ENCODE data around the gene HNF4A.

Gene HNF4A

DNA sequence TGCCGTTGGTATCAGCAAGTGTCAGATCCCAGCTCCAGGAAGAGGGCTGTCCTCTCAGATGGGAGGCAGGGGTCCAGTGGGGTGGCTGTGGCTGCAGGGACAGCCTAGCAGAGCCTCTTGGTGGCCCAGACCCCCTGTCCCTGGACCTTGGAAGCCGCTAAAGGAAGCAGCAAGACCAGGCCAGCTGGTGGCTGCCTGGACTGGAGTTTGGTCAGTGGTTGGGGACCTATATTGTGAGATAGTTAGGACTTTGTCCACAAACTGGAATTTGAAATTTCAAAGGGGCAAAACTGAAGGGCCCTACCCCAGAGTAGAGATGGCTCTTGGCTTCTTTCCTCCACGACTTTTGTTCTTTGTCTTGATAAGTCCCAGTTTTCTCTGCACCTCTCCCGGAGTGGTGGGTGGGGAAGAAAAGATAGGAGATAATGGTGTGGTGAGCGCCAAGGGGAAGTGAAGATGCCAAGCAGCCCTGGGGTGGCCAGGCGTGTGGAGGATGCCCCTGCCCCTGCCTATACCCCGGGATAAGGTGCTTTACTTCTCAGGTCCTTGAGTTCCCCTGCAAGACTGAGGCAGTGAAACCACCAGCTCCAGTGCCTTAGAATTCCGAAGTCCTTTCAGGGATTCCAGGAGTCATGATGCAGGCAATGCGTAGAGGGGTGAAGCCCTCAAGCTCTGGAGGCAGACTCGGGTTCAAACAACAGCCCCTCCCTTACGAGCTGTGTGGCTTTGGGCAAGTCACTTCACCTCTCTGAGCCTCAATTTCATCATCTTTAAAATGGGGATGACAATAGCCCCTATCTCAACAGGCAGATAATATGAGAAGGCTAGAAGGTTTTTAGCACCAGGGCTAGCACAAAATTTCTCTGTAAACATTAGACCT lies 40.2 kb downstream of the HNF4A start:
- Histone ChIP-seq H3K27me3 (ENCODE audit: control insufficient read depth, insufficient read depth, low read length) (no peaks in the 10 kb centered on the region), H3K4me1 (no peaks in the 10 kb centered on the region), H3K9ac (no peak overlapping the region), H3K9me3 (ENCODE audit: control insufficient read depth, low read length) (no peaks in the 10 kb centered on the region), H2AFZ (no peak overlapping the region), H3K79me2 (no peaks in the 10 kb centered on the region), H3K4me3 (ENCODE audit: low read depth, low read length) (no peak overlapping the region), H3K27ac (no peak overlapping the region), H3K4me2 (ENCODE audit: low read length) (no peak overlapping the region), H3K36me3 (ENCODE audit: control insufficient read depth, insufficient read depth, low read length) (no peaks in the 10 kb centered on the region)
- TF ChIP-seq, protein P1, sequence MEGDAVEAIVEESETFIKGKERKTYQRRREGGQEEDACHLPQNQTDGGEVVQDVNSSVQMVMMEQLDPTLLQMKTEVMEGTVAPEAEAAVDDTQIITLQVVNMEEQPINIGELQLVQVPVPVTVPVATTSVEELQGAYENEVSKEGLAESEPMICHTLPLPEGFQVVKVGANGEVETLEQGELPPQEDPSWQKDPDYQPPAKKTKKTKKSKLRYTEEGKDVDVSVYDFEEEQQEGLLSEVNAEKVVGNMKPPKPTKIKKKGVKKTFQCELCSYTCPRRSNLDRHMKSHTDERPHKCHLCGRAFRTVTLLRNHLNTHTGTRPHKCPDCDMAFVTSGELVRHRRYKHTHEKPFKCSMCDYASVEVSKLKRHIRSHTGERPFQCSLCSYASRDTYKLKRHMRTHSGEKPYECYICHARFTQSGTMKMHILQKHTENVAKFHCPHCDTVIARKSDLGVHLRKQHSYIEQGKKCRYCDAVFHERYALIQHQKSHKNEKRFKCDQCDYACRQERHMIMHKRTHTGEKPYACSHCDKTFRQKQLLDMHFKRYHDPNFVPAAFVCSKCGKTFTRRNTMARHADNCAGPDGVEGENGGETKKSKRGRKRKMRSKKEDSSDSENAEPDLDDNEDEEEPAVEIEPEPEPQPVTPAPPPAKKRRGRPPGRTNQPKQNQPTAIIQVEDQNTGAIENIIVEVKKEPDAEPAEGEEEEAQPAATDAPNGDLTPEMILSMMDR (IDR thresholded peaks at IDR 0.05): no peak

DNA sequence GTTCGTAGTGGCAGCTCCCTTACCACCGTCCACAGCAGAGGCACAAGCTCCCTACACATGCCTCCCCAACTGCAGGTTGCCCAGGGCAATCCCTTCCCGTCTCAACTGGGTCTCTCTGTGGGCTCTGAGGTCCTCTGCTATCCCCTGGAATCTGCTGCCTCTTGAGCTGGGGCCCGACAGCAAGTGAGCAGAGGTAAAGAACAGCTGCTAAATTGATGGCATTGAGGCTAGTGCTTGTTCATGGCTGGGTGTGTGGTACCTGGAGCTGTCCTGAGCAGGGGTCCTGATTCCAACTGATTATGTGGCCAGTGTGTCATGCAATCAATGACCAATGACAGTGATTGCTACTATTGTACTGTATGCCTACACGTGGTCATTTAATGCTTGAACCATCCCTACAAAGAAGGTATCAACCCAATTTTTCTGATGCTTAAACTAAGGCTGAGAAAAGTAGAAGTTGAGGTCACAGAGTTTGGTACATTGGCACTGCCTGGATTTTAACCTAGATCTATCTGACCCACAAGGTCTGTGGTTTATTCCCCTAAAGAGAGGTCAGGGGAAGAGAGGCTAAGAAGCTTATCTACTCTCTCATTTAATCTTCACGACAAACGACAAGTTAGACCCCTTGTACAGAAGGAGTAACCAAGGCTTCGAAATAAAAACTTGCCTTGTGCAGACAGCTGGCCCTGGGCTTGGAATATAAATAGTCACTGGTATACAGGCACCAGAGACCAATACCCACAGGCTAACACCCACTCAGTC lies 41.1 kb downstream of the HNF4A start:
- no peak overlapping the region for H3K4me3 ChIP-seq (ENCODE audit: low read depth, low read length)
- H3K79me2 ChIP-seq: no peaks in the 10 kb centered on the region
- no peaks in the 10 kb centered on the region for H3K27me3 ChIP-seq (ENCODE audit: control insufficient read depth, insufficient read depth, low read length)
- no peaks in the 10 kb centered on the region for H3K9me3 ChIP-seq (ENCODE audit: control insufficient read depth, low read length)
- H3K36me3 ChIP-seq (ENCODE audit: control insufficient read depth, insufficient read depth, low read length): no peaks in the 10 kb centered on the region
- H3K9ac ChIP-seq: no peak overlapping the region
- no peak overlapping the region for H3K27ac ChIP-seq
- H3K4me2 ChIP-seq (ENCODE audit: low read length): no peak overlapping the region
- H3K4me1 ChIP-seq: no peaks in the 10 kb centered on the region
- TF ChIP-seq, protein P1 (IDR thresholded peaks at IDR 0.05): no peak
- no peak overlapping the region for H2AFZ ChIP-seq

DNA sequence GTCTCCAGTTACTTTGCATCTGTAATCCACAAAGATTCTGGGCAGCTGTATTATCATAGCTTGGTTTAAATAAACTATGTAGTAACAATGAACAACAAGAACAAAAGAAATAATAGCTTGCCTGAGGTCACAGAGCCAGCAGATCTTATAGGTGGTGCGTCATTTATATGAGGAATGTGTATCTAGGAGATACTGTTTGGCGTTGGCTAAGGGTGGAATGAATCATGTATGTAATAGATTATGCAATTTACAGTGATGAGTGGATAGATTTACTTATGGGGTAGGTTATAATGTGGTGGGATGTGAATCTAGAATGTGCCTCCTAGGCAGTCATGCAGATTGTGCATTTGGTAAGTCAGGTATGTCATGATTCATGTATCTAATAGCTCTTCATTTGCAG lies 42.8 kb downstream of the HNF4A start:
- Histone ChIP-seq H3K4me3 (ENCODE audit: low read depth, low read length) (no peak overlapping the region), H3K27ac (no peak overlapping the region), H3K79me2 (no peaks in the 10 kb centered on the region), H3K27me3 (ENCODE audit: control insufficient read depth, insufficient read depth, low read length) (no peaks in the 10 kb centered on the region), H3K36me3 (ENCODE audit: control insufficient read depth, insufficient read depth, low read length) (no peaks in the 10 kb centered on the region), H3K4me1 (peaks cover 5% of the 10 kb centered on the region), H3K9me3 (ENCODE audit: control insufficient read depth, low read length) (no peaks in the 10 kb centered on the region), H2AFZ (no peak overlapping the region), H3K4me2 (ENCODE audit: low read length) (no peak overlapping the region), H3K9ac (no peak overlapping the region)
- TF ChIP-seq, protein P1 (IDR thresholded peaks at IDR 0.05): no peak

DNA sequence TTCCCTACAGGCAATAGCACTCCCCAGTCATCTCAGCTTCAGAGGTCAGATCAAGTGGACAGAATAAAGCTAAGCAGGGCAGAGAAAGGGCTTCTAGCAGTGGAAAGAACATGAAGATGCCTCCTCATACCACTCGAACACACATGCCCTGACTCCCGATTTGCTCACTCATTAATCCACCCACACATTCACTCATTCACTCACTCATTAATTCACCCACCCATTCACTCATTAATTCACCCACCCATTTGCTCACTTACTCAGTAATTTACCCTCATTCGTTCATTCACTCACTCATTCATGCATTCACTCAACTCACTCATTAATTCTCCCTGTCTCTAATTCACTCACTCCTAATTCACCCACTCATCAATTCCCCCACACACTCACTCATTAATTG lies 43.9 kb downstream of the HNF4A start:
- Histone ChIP-seq H3K36me3 (ENCODE audit: control insufficient read depth, insufficient read depth, low read length) (no peaks in the 10 kb centered on the region), H3K9me3 (ENCODE audit: control insufficient read depth, low read length) (no peaks in the 10 kb centered on the region), H3K27me3 (ENCODE audit: control insufficient read depth, insufficient read depth, low read length) (no peaks in the 10 kb centered on the region), H3K4me2 (ENCODE audit: low read length) (no peak overlapping the region), H3K9ac (no peak overlapping the region), H2AFZ (no peak overlapping the region), H3K27ac (no peak overlapping the region), H3K79me2 (no peaks in the 10 kb centered on the region), H3K4me3 (ENCODE audit: low read depth, low read length) (no peak overlapping the region), H3K4me1 (peaks cover 5% of the 10 kb centered on the region)
- TF ChIP-seq, protein P1 (IDR thresholded peaks at IDR 0.05): no peak
